ELR (cell line): Measurements from ENCODE around the gene MYO7A.
"Not testable (repeated sequence)": the region's sequence is repeated elsewhere in the genome, so short reads cannot be mapped to it uniquely, and the experiment has no call there.

ENCODE experiments used
- DNase-seq: peaks from one replicate; pipeline ENCODE4 v3.0.0-alpha.2; 2015; ENCODE audit warnings: low read depth

Gene MYO7A

GRCh38 chr11:77093056-77093891 is 34.8 kb upstream of the MYO7A start:
- no peak for DNase-seq

- DNase-seq, result no peak
These were observed 33.8 kb upstream of the MYO7A start for GRCh38 chr11:77093987-77094840.

- no peak for DNase-seq
These were observed 33.1 kb upstream of the MYO7A start for GRCh38 chr11:77094841-77095365.

- DNase-seq, result no peak
These were observed 32.2 kb upstream of the MYO7A start for GRCh38 chr11:77095551-77096490.

- DNase-seq, result no peak
These were observed 31.4 kb upstream of the MYO7A start for GRCh38 chr11:77096591-77097019.

GRCh38 chr11:77097180-77097579 is 30.9 kb upstream of the MYO7A start:
- DNase-seq, result not testable (repeated sequence)

GRCh38 chr11:77100166-77101042 is 27.6 kb upstream of the MYO7A start:
- DNase-seq, result no peak

GRCh38 chr11:77101043-77101537 is 27.0 kb upstream of the MYO7A start:
- DNase-seq, result peak; percentile 57

- no peak for DNase-seq
These were observed 25.5 kb upstream of the MYO7A start, which contains the start of gene OMP for GRCh38 chr11:77102246-77103210. TSS of gene OMP (plus strand) at chr11:77102840. CDS start at chr11:77102840, 0 bp downstream.

GRCh38 chr11:77103319-77103718 is 24.7 kb upstream of the MYO7A start:
- DNase-seq, result no peak

GRCh38 chr11:77104727-77105126 is 23.3 kb upstream of the MYO7A start:
- no peak for DNase-seq

GRCh38 chr11:77106321-77106720 is 21.7 kb upstream of the MYO7A start:
- DNase-seq, result no peak

GRCh38 chr11:77106759-77107158 is 21.3 kb upstream of the MYO7A start:
- no peak for DNase-seq

GRCh38 chr11:77107950-77108349 is 20.1 kb upstream of the MYO7A start:
- DNase-seq, result peak; percentile 90

GRCh38 chr11:77108436-77108835 is 19.6 kb upstream of the MYO7A start:
- no peak for DNase-seq

GRCh38 chr11:77109236-77110019 is 18.6 kb upstream of the MYO7A start:
- peak; percentile 52 for DNase-seq

GRCh38 chr11:77110836-77111235 is 17.2 kb upstream of the MYO7A start:
- DNase-seq, result no peak

- peak; percentile 57 for DNase-seq
These were observed 16.8 kb upstream of the MYO7A start for GRCh38 chr11:77111277-77111676.
